Non-pigmented ciliary epithelial cell (primary cell): Measurements from ENCODE around the gene RFXANK.
"Not testable (repeated sequence)": the region's sequence is repeated elsewhere in the genome, so short reads cannot be mapped to it uniquely, and the experiment has no call there.

ENCODE experiments used
- DNase-seq: peaks from one replicate; pipeline ENCODE4 v3.0.0-alpha.2; 2010; ENCODE audit warnings: low read depth

Gene RFXANK

GRCh38 chr19:19206938-19207337 lies 14.9 kb downstream of the RFXANK start:
- no peak for DNase-seq

GRCh38 chr19:19207637-19208572 lies 15.8 kb downstream of the RFXANK start:
- DNase-seq: no peak

GRCh38 chr19:19209372-19209771 lies 17.3 kb downstream of the RFXANK start:
- DNase-seq: no peak

GRCh38 chr19:19211499-19212420 lies 19.7 kb downstream of the RFXANK start, which contains the start of gene NCAN:
TSS of gene NCAN (plus strand) at chr19:19211958. CDS start at chr19:19216954, 4,996 bp downstream.
- DNase-seq: no peak

GRCh38 chr19:19212916-19213315 lies 20.9 kb downstream of the RFXANK start:
- DNase-seq: no peak

- no peak for DNase-seq
Measured at GRCh38 chr19:19213426-19214158, 21.5 kb downstream of the RFXANK start.

GRCh38 chr19:19214159-19214490 lies 22.1 kb downstream of the RFXANK start:
- no peak for DNase-seq

- no peak for DNase-seq
Measured at GRCh38 chr19:19214892-19215291, 22.8 kb downstream of the RFXANK start.

GRCh38 chr19:19215792-19216191 lies 23.7 kb downstream of the RFXANK start:
- no peak for DNase-seq

- no peak for DNase-seq
Measured at GRCh38 chr19:19217099-19217498, 25.0 kb downstream of the RFXANK start.

- DNase-seq: no peak
Measured at GRCh38 chr19:19218911-19219310, 26.9 kb downstream of the RFXANK start.

GRCh38 chr19:19221000-19221399 lies 28.9 kb downstream of the RFXANK start:
- not testable (repeated sequence) for DNase-seq

GRCh38 chr19:19223060-19223459 lies 31.0 kb downstream of the RFXANK start:
- DNase-seq: no peak

GRCh38 chr19:19223636-19224035 lies 31.6 kb downstream of the RFXANK start:
- no peak for DNase-seq

GRCh38 chr19:19224150-19224851 lies 32.2 kb downstream of the RFXANK start:
- no peak for DNase-seq

- DNase-seq: peak; percentile 9
Measured at GRCh38 chr19:19224852-19225494, 32.9 kb downstream of the RFXANK start.

- DNase-seq: no peak
Measured at GRCh38 chr19:19226204-19226603, 34.1 kb downstream of the RFXANK start.

GRCh38 chr19:19226663-19227062 lies 34.6 kb downstream of the RFXANK start:
- no peak for DNase-seq

- DNase-seq: no peak
Measured at GRCh38 chr19:19227217-19227616, 35.2 kb downstream of the RFXANK start.

GRCh38 chr19:19229701-19230100 lies 37.6 kb downstream of the RFXANK start:
- no peak for DNase-seq

- no peak for DNase-seq
Measured at GRCh38 chr19:19230999-19231398, 38.9 kb downstream of the RFXANK start.
